Peyer's patch (tissue), 4 donors: ENCODE results near the gene RTN4R. TPM values are rescaled to one million over a fixed set of nuclear protein-coding genes. Genes with fewer than 3 reads are reported as not detected.
"Not testable (repeated sequence)": the region's sequence is repeated elsewhere in the genome, so short reads cannot be mapped to it uniquely, and the experiment has no call there.

ENCODE experiments used
- DNase-seq, 3 donors: peaks; one replicate each; pipeline ENCODE4 v3.0.0-alpha.2; 2017 to 2019
- H3K27ac ChIP-seq, 4 donors: fragments of 200-600 bp; sonication (generic); one replicate each; pipeline ENCODE4 v1.5.1; 2016 to 2019
- H3K27me3 ChIP-seq, 2 donors: fragments of 200-600 bp; sonication (generic); one replicate each; pipeline ENCODE4 v1.5.1; 2019
- H3K36me3 ChIP-seq, 3 donors: fragments of 200-600 bp; sonication (generic); one replicate each; pipeline ENCODE4 v1.5.1; 2016 to 2019
- H3K4me1 ChIP-seq, 4 donors: fragments of 200-600 bp; sonication (generic); one replicate each; pipeline ENCODE4 v1.5.1; 2016 to 2019
- H3K4me3 ChIP-seq, 4 donors: fragments of 200-600 bp; sonication (generic); 1 replicate in 3 of 4; 2 replicates in 1 of 4; pipeline ENCODE4 v1.5.1; 2016 to 2019; ENCODE audit warnings: mild to moderate bottlenecking in 1 of 4
- H3K9me3 ChIP-seq, 4 donors: fragments of 200-600 bp; sonication (generic); one replicate each; pipeline ENCODE4 v1.5.1; 2016 to 2019; ENCODE audit warnings: mild to moderate bottlenecking in 1 of 4
- POLR2A ChIP-seq, 2 donors: fragments of 450-650 bp; IDR thresholded peaks; one replicate each; pipeline ENCODE4 v1.5.1; 2017; ENCODE audit warnings: antibody characterized with exemption in 2 of 2, mild to moderate bottlenecking in 2 of 2, moderate library complexity in 2 of 2
- total RNA-seq, 4 donors: library from RNA; depleted of rRNA; stranded (reverse); fragments of >200 nt; gene quantifications; one replicate each; pipeline ENCODE4 v1.1.0, GENCODE V29; 2016
- TF ChIP-seq, protein P1 (sequence below), 6 experiments: fragments of 450-650 bp in 4 of 6; fragments of 200-600 bp in 2 of 6; sonication (generic) in 1 of 6; IDR thresholded peaks; one replicate each; pipeline ENCODE4 v1.5.1; 2017 to 2019; ENCODE audit warnings: antibody characterized with exemption in 6 of 6, mild to moderate bottlenecking in 3 of 6, moderate library complexity in 1 of 6

The RTN4R gene
- total RNA-seq, 4 donors from 2014 or later = 5.2 to 9.1 (median 5.7) TPM

DNA sequence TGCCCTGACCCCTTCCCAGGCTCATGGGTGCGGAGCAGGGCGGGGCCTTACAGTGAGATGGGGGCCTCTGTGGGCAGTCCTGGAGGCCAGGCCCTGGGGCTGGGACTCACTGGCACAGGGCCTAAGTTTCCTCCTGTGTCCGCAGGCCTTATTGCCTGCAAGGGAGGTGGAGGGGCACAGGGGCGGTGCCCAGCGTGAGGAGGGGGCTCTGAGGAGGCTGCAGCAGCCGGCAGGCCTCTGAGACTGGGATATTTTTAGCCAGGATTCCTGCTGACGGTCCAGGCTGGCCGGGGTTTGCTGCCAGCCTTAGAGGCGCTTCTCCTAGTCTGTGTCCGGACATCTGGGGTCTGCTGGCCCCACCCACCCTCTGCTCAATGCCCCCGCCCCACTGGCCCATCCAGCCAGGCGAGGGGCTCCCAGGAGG lies 5.7 kb upstream of the RTN4R start:
- DNase-seq = no peak
- H3K27ac ChIP-seq = no peak overlapping the region
- no peaks in the 10 kb centered on the region for H3K4me1 ChIP-seq
- no peaks in the 10 kb centered on the region for H3K9me3 ChIP-seq
- no peak for TF ChIP-seq POLR2A (IDR thresholded peaks at IDR 0.05)
- TF ChIP-seq, protein P1, sequence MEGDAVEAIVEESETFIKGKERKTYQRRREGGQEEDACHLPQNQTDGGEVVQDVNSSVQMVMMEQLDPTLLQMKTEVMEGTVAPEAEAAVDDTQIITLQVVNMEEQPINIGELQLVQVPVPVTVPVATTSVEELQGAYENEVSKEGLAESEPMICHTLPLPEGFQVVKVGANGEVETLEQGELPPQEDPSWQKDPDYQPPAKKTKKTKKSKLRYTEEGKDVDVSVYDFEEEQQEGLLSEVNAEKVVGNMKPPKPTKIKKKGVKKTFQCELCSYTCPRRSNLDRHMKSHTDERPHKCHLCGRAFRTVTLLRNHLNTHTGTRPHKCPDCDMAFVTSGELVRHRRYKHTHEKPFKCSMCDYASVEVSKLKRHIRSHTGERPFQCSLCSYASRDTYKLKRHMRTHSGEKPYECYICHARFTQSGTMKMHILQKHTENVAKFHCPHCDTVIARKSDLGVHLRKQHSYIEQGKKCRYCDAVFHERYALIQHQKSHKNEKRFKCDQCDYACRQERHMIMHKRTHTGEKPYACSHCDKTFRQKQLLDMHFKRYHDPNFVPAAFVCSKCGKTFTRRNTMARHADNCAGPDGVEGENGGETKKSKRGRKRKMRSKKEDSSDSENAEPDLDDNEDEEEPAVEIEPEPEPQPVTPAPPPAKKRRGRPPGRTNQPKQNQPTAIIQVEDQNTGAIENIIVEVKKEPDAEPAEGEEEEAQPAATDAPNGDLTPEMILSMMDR (IDR thresholded peaks at IDR 0.05) = no peak
- no peaks in the 10 kb centered on the region for H3K27me3 ChIP-seq
- no peaks in the 10 kb centered on the region for H3K36me3 ChIP-seq
- no peak overlapping the region for H3K4me3 ChIP-seq

DNA sequence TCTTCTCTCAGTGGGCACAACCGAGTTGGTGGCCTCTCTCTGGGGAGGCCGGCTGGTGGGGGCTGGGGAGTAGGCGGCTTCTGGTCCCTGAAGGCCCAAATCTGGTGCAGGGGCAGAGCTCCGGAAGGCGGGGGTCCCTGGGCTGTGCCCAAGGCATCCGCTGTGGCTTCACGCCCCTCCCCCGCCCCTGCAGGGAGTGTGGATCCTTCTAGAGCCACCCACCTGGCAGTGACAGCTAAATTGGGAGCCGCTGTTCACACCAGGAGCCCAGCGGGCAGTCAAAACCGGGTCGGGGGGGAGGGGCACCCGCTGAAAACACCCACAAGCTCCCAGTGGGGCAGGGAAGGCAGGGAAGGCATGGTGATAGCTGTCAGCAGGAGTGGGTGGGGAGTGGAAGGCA lies 4.6 kb upstream of the RTN4R start:
- no peaks in the 10 kb centered on the region for H3K27me3 ChIP-seq
- TF ChIP-seq, protein P1 (IDR thresholded peaks at IDR 0.05) = no peak
- TF ChIP-seq POLR2A (IDR thresholded peaks at IDR 0.05) = no peak
- peaks cover 0 to 5% (median 4%) of the 10 kb centered on the region in 4 donors for H3K4me1 ChIP-seq
- H3K9me3 ChIP-seq = no peaks in the 10 kb centered on the region
- H3K27ac ChIP-seq = no peak overlapping the region
- H3K4me3 ChIP-seq = no peak overlapping the region
- DNase-seq = no peak
- no peaks in the 10 kb centered on the region for H3K36me3 ChIP-seq

DNA sequence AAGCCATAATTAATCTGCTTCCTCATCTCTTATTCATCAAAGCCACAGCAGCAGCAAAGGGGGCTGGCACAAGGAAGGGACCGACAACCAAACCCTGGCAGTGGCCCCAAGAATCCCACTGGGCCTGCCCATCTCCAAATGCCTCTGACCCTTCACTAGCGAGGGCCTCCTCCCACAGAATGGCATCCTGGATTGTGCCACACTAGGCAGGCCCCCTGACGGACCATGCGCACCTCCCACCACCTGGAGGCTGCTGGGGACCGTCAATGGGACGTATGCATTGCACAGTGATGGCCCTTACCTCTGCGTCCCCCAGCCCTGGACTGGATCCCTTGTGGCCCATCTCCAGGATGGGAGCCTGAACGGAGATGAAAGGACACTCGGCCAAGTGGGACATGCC lies 4.1 kb upstream of the RTN4R start:
- no peak overlapping the region for H3K27ac ChIP-seq
- H3K4me1 ChIP-seq = peaks cover 0 to 10% (median 9%) of the 10 kb centered on the region in 4 donors
- no peak for DNase-seq
- no peaks in the 10 kb centered on the region for H3K36me3 ChIP-seq
- TF ChIP-seq, protein P1 (IDR thresholded peaks at IDR 0.05) = no peak
- no peak for TF ChIP-seq POLR2A (IDR thresholded peaks at IDR 0.05)
- no peaks in the 10 kb centered on the region for H3K27me3 ChIP-seq
- no peak overlapping the region for H3K4me3 ChIP-seq
- no peaks in the 10 kb centered on the region for H3K9me3 ChIP-seq

DNA sequence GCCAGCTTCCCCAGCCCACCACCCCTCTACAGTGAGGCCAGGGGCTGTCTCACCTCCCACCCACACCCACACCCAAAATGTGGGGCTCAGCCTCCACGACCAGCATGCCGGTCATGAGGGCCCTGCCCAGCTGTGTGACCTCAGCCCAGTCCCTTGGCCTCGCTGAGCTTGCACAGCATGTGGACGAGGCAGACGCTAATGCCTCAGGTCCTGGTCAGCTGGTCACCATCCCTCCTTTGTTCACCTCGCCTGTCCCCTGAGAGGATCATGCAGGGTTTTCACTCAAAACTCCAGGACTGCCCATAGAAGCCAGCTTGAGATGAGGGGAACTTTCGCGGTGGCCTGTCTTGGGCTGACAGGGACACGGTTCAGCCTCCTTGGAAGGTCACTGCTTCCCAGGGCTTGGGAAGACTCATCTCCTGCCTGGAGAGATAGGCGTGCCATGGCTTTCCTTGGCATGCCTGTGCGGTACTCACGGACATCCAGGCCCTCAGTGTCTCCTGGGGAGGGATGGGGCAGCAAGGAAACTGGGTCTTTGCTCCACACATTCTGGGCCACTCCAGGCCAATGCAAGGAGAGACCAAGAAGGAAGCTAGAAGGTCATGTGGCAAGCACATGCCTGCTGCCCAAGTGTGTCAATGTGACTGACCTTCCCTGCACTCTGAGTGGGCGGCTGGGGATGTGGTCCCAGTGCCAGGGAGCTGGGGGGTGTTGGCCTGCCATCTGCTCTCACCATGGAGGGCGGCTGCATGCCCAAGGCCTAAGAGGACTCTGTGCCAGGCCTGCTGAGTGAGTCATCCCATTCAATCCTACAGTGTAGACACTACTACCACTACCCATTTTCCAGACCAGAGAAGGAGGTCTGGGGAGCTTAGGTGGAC lies 3.2 kb upstream of the RTN4R start:
- no peak overlapping the region for H3K4me3 ChIP-seq
- H3K27ac ChIP-seq = no peak overlapping the region
- no peak for DNase-seq
- no peaks in the 10 kb centered on the region for H3K36me3 ChIP-seq
- no peaks in the 10 kb centered on the region for H3K9me3 ChIP-seq
- peaks cover 0 to 16% (median 10%) of the 10 kb centered on the region in 4 donors for H3K4me1 ChIP-seq
- H3K27me3 ChIP-seq = no peaks in the 10 kb centered on the region
- TF ChIP-seq, protein P1 (IDR thresholded peaks at IDR 0.05) = no peak
- TF ChIP-seq POLR2A (IDR thresholded peaks at IDR 0.05) = no peak

DNA sequence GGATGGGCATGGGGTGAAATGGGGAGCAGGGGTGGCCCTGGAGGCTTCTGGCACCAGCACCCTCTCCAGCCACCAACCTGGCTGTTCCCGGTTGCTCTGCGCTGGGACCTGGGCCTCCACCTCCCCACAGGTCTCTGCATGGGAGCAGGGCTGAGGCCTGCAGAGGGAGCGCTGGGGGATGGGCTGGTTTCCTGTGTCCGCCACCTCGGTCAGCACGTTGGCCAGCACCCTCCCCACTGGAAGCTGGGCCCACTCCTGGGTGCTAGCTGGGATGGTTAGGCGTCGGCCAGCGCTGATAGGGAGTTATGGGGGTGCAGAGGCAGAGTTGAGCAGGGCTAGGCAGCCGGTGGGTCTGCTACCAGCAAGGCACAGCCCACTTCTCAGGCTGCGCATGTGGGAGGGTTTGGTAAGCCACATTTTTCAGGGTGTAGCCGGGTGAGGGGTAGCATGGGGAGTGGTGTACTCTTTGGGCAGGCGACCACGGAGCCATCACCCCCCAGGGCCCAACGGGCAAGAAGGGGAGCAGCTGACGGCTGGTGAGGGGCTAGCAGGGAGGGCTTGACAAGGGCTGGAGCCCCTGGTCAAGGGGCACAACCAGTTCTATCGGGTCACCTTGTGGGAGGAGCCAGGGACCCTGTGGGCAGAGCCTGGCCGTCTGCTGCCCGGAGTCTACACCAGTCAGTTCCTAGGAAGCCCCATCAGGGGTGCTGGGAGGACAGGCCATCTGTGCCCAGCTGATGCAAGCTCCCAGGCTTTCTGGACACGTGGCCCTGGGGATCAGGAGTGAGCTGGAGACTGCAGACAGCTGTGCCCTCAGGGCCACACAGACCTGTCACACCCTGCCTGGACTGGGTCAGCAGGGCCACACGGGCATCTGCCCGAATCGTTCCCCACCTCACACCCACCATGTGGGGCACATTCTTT lies 2.3 kb upstream of the RTN4R start:
- H3K36me3 ChIP-seq, H3K27me3 ChIP-seq: not testable (repeated sequence)

DNA sequence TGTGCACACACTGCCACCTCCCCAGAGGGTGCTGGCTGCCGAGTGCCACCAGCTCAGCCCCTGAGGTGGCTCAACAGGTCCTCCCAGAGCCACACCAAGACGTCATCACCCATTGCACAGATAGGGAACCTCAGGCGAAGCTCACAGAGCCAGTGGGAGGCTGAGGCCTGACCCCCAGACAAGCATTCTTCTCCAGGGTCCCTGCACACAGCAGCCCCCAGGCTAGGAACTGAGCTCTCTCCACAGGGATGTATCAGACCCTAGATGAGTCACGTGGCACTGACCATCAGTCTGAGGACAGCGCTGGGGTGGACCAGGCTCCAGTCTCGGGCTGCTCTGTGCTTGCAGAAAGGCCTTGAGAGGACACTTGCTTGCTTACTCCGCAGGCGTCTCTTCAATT lies 1.6 kb upstream of the RTN4R start:
- peaks cover 0 to 16% (median 10%) of the 10 kb centered on the region in 4 donors for H3K4me1 ChIP-seq

More for the DNA sequence above, 2.3 kb upstream of the RTN4R start:
- peaks cover 0 to 16% (median 10%) of the 10 kb centered on the region in 4 donors for H3K4me1 ChIP-seq
- DNase-seq, H3K27ac ChIP-seq, H3K4me3 ChIP-seq, H3K9me3 ChIP-seq: not testable (repeated sequence)

DNA sequence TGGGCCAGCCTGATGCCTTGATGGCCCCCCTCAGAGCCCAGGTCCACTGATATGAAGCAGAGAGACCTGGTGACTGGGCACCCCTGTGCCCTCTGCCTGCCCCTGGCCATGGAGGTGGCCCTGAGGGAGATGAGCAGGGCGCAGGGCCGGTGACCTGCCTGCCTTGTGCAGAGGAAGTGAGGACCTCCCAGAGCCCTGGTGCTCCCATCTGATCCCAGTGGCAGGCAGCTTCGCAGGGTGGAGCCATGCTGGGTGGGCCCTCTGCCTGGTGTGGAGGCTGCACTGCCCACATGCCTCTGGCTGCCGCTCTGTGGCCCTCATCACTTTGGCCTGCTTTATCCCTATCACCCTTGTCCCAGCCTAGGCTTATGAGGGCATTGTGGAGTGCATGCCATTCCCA lies 1.1 kb upstream of the RTN4R start:
- not testable (repeated sequence) for H3K4me3 ChIP-seq, H3K27me3 ChIP-seq, H3K27ac ChIP-seq, H3K9me3 ChIP-seq, H3K36me3 ChIP-seq, DNase-seq
- H3K4me1 ChIP-seq = peaks cover 0 to 16% (median 10%) of the 10 kb centered on the region in 4 donors

More for the DNA sequence above, 1.6 kb upstream of the RTN4R start:
- H3K27me3 ChIP-seq, H3K9me3 ChIP-seq, H3K27ac ChIP-seq, H3K4me3 ChIP-seq, DNase-seq, H3K36me3 ChIP-seq: not testable (repeated sequence)
